Lung (tissue), 12 donors: ENCODE measurements around the gene UNC5C. TPM values are rescaled to one million over a fixed set of nuclear protein-coding genes. Genes with fewer than 3 reads are reported as not detected.

Source experiments
- ATAC-seq: fragments of 200-7000 bp; cut with Tn5 transposase; one replicate; pipeline ENCODE4 v1.9.1; 2020; ENCODE audit warnings: moderate number of reproducible peaks; ENCODE audit not compliant: insufficient read depth, low FRiP score
- DNase-seq, 3 donors: peaks; one replicate each; pipeline ENCODE4 v3.0.0-alpha.2; 2013 to 2017
- H3K27ac ChIP-seq, 2 donors: one replicate each; pipeline ENCODE4 v1.5.1; 2013; ENCODE audit warnings: mild to moderate bottlenecking in 2 of 2, moderate library complexity in 2 of 2, control low read depth in 1 of 2, inconsistent platforms in 1 of 2, low read depth in 1 of 2, low read length in 1 of 2
- H3K27me3 ChIP-seq, 3 donors: one replicate each; pipeline ENCODE4 v1.5.1; 2013; ENCODE audit warnings: low read length in 2 of 3; ENCODE audit not compliant: control insufficient read depth in 3 of 3, insufficient read depth in 3 of 3
- H3K36me3 ChIP-seq, 4 donors: one replicate each; pipeline ENCODE4 v1.5.1; 2013; ENCODE audit warnings: low read length in 4 of 4, mild to moderate bottlenecking in 1 of 4, moderate library complexity in 1 of 4; ENCODE audit not compliant: control insufficient read depth in 4 of 4, insufficient read depth in 4 of 4
- H3K4me1 ChIP-seq, 5 donors: one replicate each; pipeline ENCODE4 v1.5.1; 2013; ENCODE audit warnings: low read length in 5 of 5, mild to moderate bottlenecking in 2 of 5, moderate library complexity in 1 of 5; ENCODE audit not compliant: control insufficient read depth in 5 of 5, insufficient read depth in 5 of 5
- H3K4me3 ChIP-seq: one replicate; pipeline ENCODE4 v1.5.1; 2013; ENCODE audit warnings: mild to moderate bottlenecking, control low read depth, moderate library complexity
- H3K9ac ChIP-seq, 2 donors: one replicate each; pipeline ENCODE4 v1.5.1; 2013; ENCODE audit warnings: low read length in 2 of 2, control low read depth in 1 of 2; ENCODE audit not compliant: insufficient read depth in 1 of 2
- H3K9me3 ChIP-seq, 4 donors: one replicate each; pipeline ENCODE4 v1.5.1; 2013; ENCODE audit warnings: low read length in 3 of 4, mild to moderate bottlenecking in 1 of 4, moderate library complexity in 1 of 4; ENCODE audit not compliant: control insufficient read depth in 4 of 4, insufficient read depth in 3 of 4
- WGBS, 2 donors: extraction: QIAGEN DNeasy Blood & Tissue Kit; methylation state at CpG; one replicate each; pipeline ENCODE4 v1.1.7; 2013; 5-methylcytosine and 5-hydroxymethylcytosine counted together
- polyA plus RNA-seq, 2 donors: library from polyadenylated mRNA; stranded (reverse); fragments of 200-250 nt; gene quantifications; one replicate each; pipeline ENCODE4 v1.2.1, GENCODE V29; 2013
- total RNA-seq, 2 donors: library from RNA; depleted of rRNA in 1 of 2; stranded (reverse); fragments of >200 nt in 1 of 2; gene quantifications; one replicate each; pipeline ENCODE4 v1.2.1, GENCODE V29; 2014 to 2021
- TF ChIP-seq, protein P1 (sequence below): IDR thresholded peaks from 2 replicates; pipeline ENCODE4 v1.5.1; 2012; ENCODE audit warnings: mild to moderate bottlenecking; ENCODE audit errors: control extremely low read depth, extremely low read depth
- donor health status: control.
- donor health status: control.
- donor health status: Bipolar disorder and iron deficiency.
- donor health status: healthy.
- donor health status: DM: yes; HTN: yes; CAD: no.

UNC5C gene
- total and polyA plus RNA-seq, 4 donors: 0.55 to 27.9 (median 3.8) TPM

DNA sequence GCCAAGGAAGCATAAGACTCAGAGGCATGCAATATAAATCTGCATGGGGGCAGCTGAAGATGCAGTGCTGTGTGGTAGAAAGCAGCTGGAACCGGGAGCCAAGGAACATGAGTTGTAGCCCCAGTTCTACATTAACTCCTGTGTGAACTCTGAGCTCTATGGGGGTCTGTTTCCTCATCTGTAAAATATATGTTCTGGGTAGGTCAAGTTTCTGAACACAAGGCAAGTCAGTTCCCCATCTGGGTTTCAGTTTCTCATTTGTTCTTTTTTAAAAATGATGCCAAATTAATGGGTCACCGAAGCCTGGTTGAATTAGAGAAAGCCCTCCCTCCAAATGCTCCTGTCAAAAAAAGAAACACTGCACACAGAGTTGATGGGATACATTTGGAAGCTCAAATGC lies 24.0 kb downstream of the UNC5C start:
- no peaks in the 10 kb centered on the region for H3K9me3 ChIP-seq
- no peak for ATAC-seq
- H3K27me3 ChIP-seq: no peaks in the 10 kb centered on the region
- TF ChIP-seq, protein P1, sequence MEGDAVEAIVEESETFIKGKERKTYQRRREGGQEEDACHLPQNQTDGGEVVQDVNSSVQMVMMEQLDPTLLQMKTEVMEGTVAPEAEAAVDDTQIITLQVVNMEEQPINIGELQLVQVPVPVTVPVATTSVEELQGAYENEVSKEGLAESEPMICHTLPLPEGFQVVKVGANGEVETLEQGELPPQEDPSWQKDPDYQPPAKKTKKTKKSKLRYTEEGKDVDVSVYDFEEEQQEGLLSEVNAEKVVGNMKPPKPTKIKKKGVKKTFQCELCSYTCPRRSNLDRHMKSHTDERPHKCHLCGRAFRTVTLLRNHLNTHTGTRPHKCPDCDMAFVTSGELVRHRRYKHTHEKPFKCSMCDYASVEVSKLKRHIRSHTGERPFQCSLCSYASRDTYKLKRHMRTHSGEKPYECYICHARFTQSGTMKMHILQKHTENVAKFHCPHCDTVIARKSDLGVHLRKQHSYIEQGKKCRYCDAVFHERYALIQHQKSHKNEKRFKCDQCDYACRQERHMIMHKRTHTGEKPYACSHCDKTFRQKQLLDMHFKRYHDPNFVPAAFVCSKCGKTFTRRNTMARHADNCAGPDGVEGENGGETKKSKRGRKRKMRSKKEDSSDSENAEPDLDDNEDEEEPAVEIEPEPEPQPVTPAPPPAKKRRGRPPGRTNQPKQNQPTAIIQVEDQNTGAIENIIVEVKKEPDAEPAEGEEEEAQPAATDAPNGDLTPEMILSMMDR: no peak
- no peak overlapping the region for H3K4me3 ChIP-seq
- peaks cover 0 to 2% (median 0%) of the 10 kb centered on the region in 4 donors for H3K36me3 ChIP-seq
- no peak for DNase-seq
- 65 to 81% methylated on average over 2 of the region's 2 CpGs for WGBS, 2 donors
- peaks cover 0 to 23% (median 2%) of the 10 kb centered on the region in 5 donors for H3K4me1 ChIP-seq
- no peak overlapping the region for H3K9ac ChIP-seq
- no peak overlapping the region for H3K27ac ChIP-seq

DNA sequence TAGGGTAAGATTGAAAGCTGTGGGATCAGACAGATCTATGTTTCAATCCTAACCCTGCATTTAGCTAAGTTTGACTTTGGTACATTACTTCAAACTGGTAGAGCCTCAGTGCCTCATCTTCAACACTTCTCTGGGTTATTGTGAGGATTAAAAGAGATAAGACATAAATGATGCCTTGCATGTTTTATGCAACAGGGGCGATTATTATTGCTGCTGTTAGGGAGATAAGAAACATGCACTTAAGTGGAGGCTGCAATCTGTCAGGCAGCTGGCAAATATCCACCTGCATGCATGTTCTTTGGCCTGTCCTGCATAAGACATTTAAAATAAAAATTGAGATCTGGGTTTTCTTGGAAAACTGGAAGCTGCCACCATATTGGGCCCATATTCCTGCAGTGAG lies 24.6 kb downstream of the UNC5C start:
- DNase-seq (no peak), ATAC-seq (no peak)
- TF ChIP-seq, protein P1: no peak
- H3K4me3 ChIP-seq: no peak overlapping the region
- no peak overlapping the region for H3K27ac ChIP-seq
- no peaks in the 10 kb centered on the region for H3K9me3 ChIP-seq
- no peak overlapping the region for H3K9ac ChIP-seq
- H3K27me3 ChIP-seq: no peaks in the 10 kb centered on the region
- WGBS, 2 donors: 61 to 83% methylated on average over 1 of the region's 1 CpG
- H3K4me1 ChIP-seq: peaks cover 0 to 28% (median 2%) of the 10 kb centered on the region in 5 donors
- peaks cover 0 to 2% (median 0%) of the 10 kb centered on the region in 4 donors for H3K36me3 ChIP-seq

DNA sequence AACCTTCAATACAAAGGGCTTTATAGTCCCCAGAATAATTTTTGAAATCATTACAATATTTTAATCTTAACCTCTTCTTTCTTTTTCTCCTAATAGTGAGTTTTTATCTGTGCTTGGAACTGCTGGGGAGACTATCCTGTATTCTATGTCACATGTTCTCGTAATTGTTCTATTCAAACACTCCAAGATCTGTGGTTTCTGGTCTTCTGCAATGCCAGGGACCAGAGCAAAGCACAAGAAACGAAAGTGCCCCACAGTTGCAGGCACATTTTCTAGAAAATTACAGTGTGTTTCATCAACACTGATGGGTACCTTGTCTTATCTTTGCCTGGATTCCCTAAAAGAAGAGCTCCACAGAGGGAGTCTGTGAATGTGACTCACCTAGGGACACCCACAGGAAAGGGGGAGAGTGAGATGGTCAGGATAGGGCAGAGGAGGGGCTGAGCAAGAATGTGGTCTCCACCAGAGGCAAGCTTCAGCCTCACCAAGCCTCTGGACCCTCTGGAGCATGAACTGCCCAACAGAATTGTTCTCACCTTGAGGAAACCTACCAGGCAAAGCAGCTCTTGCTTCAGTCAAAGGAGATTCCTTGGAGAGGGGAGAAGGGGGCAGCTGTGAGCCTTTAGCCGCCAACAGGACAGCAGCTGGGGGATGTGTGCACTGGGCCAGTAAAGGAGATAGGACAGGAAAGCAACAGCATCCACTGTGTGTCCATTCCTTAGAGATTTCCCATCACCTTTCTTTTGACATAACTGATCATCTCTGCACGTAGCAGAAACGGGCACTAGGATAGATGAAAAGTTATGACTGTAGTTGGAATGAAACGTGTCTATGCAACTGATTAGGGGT lies 25.9 kb downstream of the UNC5C start:
- Histone ChIP-seq H3K36me3 (peaks cover 0 to 2% (median 0%) of the 10 kb centered on the region in 4 donors), H3K27ac (no peak overlapping the region), H3K27me3 (no peaks in the 10 kb centered on the region), H3K9me3 (no peaks in the 10 kb centered on the region), H3K4me1 (peaks cover 0 to 30% (median 2%) of the 10 kb centered on the region in 5 donors), H3K9ac (no peak overlapping the region), H3K4me3 (no peak overlapping the region)
- WGBS, 2 donors: 75 to 90% methylated on average over 6 of the region's 6 CpGs
- DNase-seq (peak in 1 of 3 donors; percentile 2), ATAC-seq (no peak)
- TF ChIP-seq, protein P1: no peak
